Kidney (tissue), 14 donors: ENCODE measurements around the gene MMP2. TPM values are rescaled to one million over a fixed set of nuclear protein-coding genes. Genes with fewer than 3 reads are reported as not detected.

Source experiments
- DNase-seq, 5 donors: peaks; one replicate each; pipeline ENCODE4 v3.0.0-alpha.2; 2013 to 2020
- FAIRE-seq: peaks from 2 replicates; lab custom pipeline; 2012; peaks lifted over from hg19 to GRCh38; lab: Jason Lieb, UNC
- H3K27ac ChIP-seq, 2 donors: one replicate each; pipeline ENCODE4 v1.7.0; 2013; ENCODE audit warnings: low read depth in 2 of 2, low read length in 2 of 2, inconsistent platforms in 1 of 2
- H3K27me3 ChIP-seq: one replicate; pipeline ENCODE4 v1.7.1; 2013; ENCODE audit warnings: low read length, inconsistent platforms; ENCODE audit not compliant: control insufficient read depth, insufficient read depth
- H3K36me3 ChIP-seq, 3 donors: one replicate each; pipeline versions ENCODE4 v1.7.0 to v1.7.1; 2013; ENCODE audit warnings: low read length in 3 of 3, control low read depth in 1 of 3, inconsistent platforms in 1 of 3; ENCODE audit not compliant: insufficient read depth in 3 of 3, control insufficient read depth in 2 of 3
- H3K4me1 ChIP-seq, 3 donors: one replicate each; pipeline versions ENCODE4 v1.7.0 to v1.7.1; 2013; ENCODE audit warnings: low read length in 3 of 3, inconsistent platforms in 1 of 3, low read depth in 1 of 3; ENCODE audit not compliant: control insufficient read depth in 2 of 3, insufficient read depth in 2 of 3
- H3K4me3 ChIP-seq, 3 donors: one replicate each; pipeline versions ENCODE4 v1.7.0 to v1.8.1; 2013; ENCODE audit warnings: low read length in 3 of 3, control low read depth in 1 of 3, inconsistent platforms in 1 of 3
- H3K9ac ChIP-seq, 3 donors: one replicate each; pipeline versions ENCODE4 v1.7.0 to v1.7.1; 2013; ENCODE audit warnings: low read length in 3 of 3, control low read depth in 1 of 3, inconsistent platforms in 1 of 3
- H3K9me3 ChIP-seq, 3 donors: one replicate each; pipeline versions ENCODE4 v1.7.0 to v1.7.1; 2013; ENCODE audit warnings: low read length in 3 of 3, control low read depth in 1 of 3, inconsistent platforms in 1 of 3; ENCODE audit not compliant: control insufficient read depth in 2 of 3, insufficient read depth in 1 of 3
- CTCF ChIP-seq: IDR thresholded peaks from 3 replicates; pipeline ENCODE4 v1.5.1; 2012; ENCODE audit warnings: mild to moderate bottlenecking, moderate library complexity, borderline replicate concordance; ENCODE audit not compliant: insufficient read depth; ENCODE audit errors: extremely low read depth
- intact Hi-C: fragments of 100-400 bp; cut with DNase I; formaldehyde crosslinking; loops from one replicate; pipeline ENCODE4 v1.11.1; 2022
- polyA plus RNA-seq: library from polyadenylated mRNA; stranded (reverse); fragments of 350-450 nt; fragmentation: Illumina TruSeq; extraction: RNeasy Lipid Tissue Mini Kit (QIAGEN cat#74804); gene quantifications from one replicate; pipeline ENCODE4 v1.2.3, GENCODE V29; 2014; ENCODE audit warnings: low read depth, low replicate concordance; ENCODE audit not compliant: insufficient read depth
- total RNA-seq: library from RNA; stranded (reverse); fragmentation: NEBNext Ultra II Directional; extraction: Animal tissue kit (Norgen Biotek cat#: 25700); gene quantifications from one replicate; pipeline ENCODE4 v1.2.1, GENCODE V29; 2021
- donor health status: control.
- donor health status: control.
- donor health status: control.
- donor health status: control.
- donor health status: control.
- donor health status: DM: yes; HTN: yes; CAD: no.
- donor health status: Normal renal cell carcinoma (clear cell type).

The MMP2 gene
- total and polyA plus RNA-seq, 2 donors from 2014 or later, result 44.3 to 101 TPM

GRCh38 chr16:55471448-55472097 is 7.4 kb upstream of the MMP2 start:
- FAIRE-seq (no peak), DNase-seq (no peak)
- H3K4me3 ChIP-seq, result no peak overlapping the region
- H3K27me3 ChIP-seq, result no peaks in the 10 kb centered on the region
- no peaks in the 10 kb centered on the region for H3K9me3 ChIP-seq
- no peaks in the 10 kb centered on the region for H3K36me3 ChIP-seq
- no peak overlapping the region for H3K9ac ChIP-seq
- intact Hi-C loops, result no loop called here
- TF ChIP-seq CTCF, result no peak
- peaks cover 0 to 2% (median 0%) of the 10 kb centered on the region in 3 donors for H3K4me1 ChIP-seq
- H3K27ac ChIP-seq, result no peak overlapping the region

GRCh38 chr16:55473587-55473986 is 5.4 kb upstream of the MMP2 start:
- Histone ChIP-seq H3K9me3 (no peaks in the 10 kb centered on the region), H3K36me3 (no peaks in the 10 kb centered on the region), H3K4me3 (no peak overlapping the region), H3K9ac (no peak overlapping the region), H3K27me3 (no peaks in the 10 kb centered on the region), H3K27ac (no peak overlapping the region), H3K4me1 (peaks cover 0 to 2% (median 0%) of the 10 kb centered on the region in 3 donors)
- TF ChIP-seq CTCF, result no peak
- no peak for FAIRE-seq
- DNase-seq, result no peak
- intact Hi-C loops, result no loop called here

GRCh38 chr16:55474821-55475220 is 4.2 kb upstream of the MMP2 start:
- Histone ChIP-seq H3K27ac (no peak overlapping the region), H3K9me3 (no peaks in the 10 kb centered on the region), H3K4me3 (no peak overlapping the region), H3K36me3 (no peaks in the 10 kb centered on the region), H3K4me1 (peaks cover 0 to 2% (median 0%) of the 10 kb centered on the region in 3 donors), H3K9ac (no peak overlapping the region), H3K27me3 (no peaks in the 10 kb centered on the region)
- no peak for DNase-seq
- TF ChIP-seq CTCF, result no peak
- no peak for FAIRE-seq
- intact Hi-C loops, result no loop called here
